DND-41 (cell line): Measurements from ENCODE around the gene BNIP2.

Experiments used
- CTCF ChIP-seq: IDR thresholded peaks from 2 replicates; pipeline ENCODE4 v1.5.1; 2012; ENCODE audit warnings: borderline replicate concordance, low read length, moderate library complexity, mild to moderate bottlenecking; ENCODE audit not compliant: poor library complexity, severe bottlenecking; ENCODE audit errors: extremely low read depth
- EZH2 ChIP-seq: IDR thresholded peaks from 3 replicates; pipeline ENCODE4 v1.6.1; 2012; ENCODE audit warnings: borderline replicate concordance, low read depth, mild to moderate bottlenecking, moderate library complexity, low read length, inconsistent platforms; ENCODE audit not compliant: severe bottlenecking

DNA sequence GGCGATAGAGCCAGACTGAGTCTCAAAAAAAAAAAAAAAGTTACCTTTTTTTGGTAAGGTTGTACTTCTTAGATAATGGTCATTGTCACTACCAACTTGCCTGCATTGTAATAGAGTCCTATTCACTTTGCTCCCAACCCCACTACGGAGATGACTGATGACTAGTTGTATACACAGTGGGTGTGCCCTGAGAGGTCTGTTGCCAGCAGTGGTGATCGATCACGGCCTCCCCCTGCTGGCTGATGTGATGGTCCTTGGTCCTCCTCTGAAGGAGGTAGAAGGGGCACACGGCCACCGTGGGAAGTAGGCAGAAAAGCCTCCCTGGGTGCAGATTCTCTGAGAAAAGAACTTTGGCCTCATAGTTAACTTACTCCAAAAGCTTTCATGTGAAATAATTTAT, 66.8 kb downstream of the BNIP2 start:
- peak; percentile 33 for TF ChIP-seq CTCF
- TF ChIP-seq EZH2: no peak
